HEK293T (cell line): Measurements from ENCODE around the gene FGF22.

Source experiments
- FOXA1 ChIP-seq: fragments of 450-650 bp; IDR thresholded peaks from 2 replicates; pipeline ENCODE4 v1.6.1; 2016; ENCODE audit warnings: mild to moderate bottlenecking
- FOXK2 ChIP-seq: fragments of 450-650 bp; IDR thresholded peaks from 2 replicates; pipeline ENCODE4 v1.6.1; 2016; ENCODE audit warnings: mild to moderate bottlenecking
- SP1 ChIP-seq: fragments of 450-650 bp; IDR thresholded peaks from 2 replicates; pipeline ENCODE4 v1.6.1; 2017
- TF ChIP-seq, protein P1 (sequence below): fragments of 450-650 bp; IDR thresholded peaks from 2 replicates; pipeline ENCODE4 v1.6.1; 2016

GRCh38 chr19:622666-623065 lies 17.0 kb upstream of the FGF22 start:
- TF ChIP-seq, protein P1, sequence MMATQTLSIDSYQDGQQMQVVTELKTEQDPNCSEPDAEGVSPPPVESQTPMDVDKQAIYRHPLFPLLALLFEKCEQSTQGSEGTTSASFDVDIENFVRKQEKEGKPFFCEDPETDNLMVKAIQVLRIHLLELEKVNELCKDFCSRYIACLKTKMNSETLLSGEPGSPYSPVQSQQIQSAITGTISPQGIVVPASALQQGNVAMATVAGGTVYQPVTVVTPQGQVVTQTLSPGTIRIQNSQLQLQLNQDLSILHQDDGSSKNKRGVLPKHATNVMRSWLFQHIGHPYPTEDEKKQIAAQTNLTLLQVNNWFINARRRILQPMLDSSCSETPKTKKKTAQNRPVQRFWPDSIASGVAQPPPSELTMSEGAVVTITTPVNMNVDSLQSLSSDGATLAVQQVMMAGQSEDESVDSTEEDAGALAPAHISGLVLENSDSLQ: no peak
- TF ChIP-seq FOXA1 (no peak), SP1 (no peak), FOXK2 (no peak)
